DOHH2 (cell line): ENCODE measurements around the gene GABRG3.

Source experiments
- CTCF ChIP-seq: fragments of 200-600 bp; sonication (generic); IDR thresholded peaks from one replicate; pipeline ENCODE4 v1.5.1; 2014; ENCODE audit warnings: antibody characterized with exemption, mild to moderate bottlenecking, low read depth, low read length; ENCODE audit not compliant: poor library complexity, severe bottlenecking
- EZH2phosphoT487 ChIP-seq: fragments of 200-600 bp; sonication (generic); IDR thresholded peaks from 2 replicates; pipeline ENCODE4 v1.6.1; 2017; ENCODE audit warnings: borderline replicate concordance, mild to moderate bottlenecking, antibody characterized with exemption, low read length, moderate library complexity, mixed read lengths

GRCh38 chr15:27258287-27258686 lies 287.3 kb downstream of the GABRG3 start:
- TF ChIP-seq CTCF (no peak), EZH2phosphoT487 (no peak)
